AG09309 (cell line): ENCODE results near the gene ECM2.

Experiments used
- DNase-seq: peaks from one replicate; pipeline ENCODE4 v3.0.0-alpha.2; 2010; ENCODE audit warnings: low read depth
- H3K4me3 ChIP-seq: 2 replicates; pipeline ENCODE4 v1.5.1; 2011; ENCODE audit warnings: mild to moderate bottlenecking, low read depth, low read length, moderate library complexity; ENCODE audit not compliant: control insufficient read depth
- TF ChIP-seq, protein P1 (sequence below): IDR thresholded peaks from 2 replicates; pipeline ENCODE4 v1.5.1; 2011; ENCODE audit warnings: mild to moderate bottlenecking, low read depth, low read length, inconsistent platforms; ENCODE audit not compliant: insufficient read depth, control insufficient read depth; ENCODE audit errors: missing control alignments

The ECM2 gene

GRCh38 chr9:92562461-92562967 is 26.7 kb upstream of the ECM2 start:
- TF ChIP-seq, protein P1, sequence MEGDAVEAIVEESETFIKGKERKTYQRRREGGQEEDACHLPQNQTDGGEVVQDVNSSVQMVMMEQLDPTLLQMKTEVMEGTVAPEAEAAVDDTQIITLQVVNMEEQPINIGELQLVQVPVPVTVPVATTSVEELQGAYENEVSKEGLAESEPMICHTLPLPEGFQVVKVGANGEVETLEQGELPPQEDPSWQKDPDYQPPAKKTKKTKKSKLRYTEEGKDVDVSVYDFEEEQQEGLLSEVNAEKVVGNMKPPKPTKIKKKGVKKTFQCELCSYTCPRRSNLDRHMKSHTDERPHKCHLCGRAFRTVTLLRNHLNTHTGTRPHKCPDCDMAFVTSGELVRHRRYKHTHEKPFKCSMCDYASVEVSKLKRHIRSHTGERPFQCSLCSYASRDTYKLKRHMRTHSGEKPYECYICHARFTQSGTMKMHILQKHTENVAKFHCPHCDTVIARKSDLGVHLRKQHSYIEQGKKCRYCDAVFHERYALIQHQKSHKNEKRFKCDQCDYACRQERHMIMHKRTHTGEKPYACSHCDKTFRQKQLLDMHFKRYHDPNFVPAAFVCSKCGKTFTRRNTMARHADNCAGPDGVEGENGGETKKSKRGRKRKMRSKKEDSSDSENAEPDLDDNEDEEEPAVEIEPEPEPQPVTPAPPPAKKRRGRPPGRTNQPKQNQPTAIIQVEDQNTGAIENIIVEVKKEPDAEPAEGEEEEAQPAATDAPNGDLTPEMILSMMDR: no peak
- peak; percentile 63 for DNase-seq
- no peak overlapping the region for H3K4me3 ChIP-seq

DNA sequence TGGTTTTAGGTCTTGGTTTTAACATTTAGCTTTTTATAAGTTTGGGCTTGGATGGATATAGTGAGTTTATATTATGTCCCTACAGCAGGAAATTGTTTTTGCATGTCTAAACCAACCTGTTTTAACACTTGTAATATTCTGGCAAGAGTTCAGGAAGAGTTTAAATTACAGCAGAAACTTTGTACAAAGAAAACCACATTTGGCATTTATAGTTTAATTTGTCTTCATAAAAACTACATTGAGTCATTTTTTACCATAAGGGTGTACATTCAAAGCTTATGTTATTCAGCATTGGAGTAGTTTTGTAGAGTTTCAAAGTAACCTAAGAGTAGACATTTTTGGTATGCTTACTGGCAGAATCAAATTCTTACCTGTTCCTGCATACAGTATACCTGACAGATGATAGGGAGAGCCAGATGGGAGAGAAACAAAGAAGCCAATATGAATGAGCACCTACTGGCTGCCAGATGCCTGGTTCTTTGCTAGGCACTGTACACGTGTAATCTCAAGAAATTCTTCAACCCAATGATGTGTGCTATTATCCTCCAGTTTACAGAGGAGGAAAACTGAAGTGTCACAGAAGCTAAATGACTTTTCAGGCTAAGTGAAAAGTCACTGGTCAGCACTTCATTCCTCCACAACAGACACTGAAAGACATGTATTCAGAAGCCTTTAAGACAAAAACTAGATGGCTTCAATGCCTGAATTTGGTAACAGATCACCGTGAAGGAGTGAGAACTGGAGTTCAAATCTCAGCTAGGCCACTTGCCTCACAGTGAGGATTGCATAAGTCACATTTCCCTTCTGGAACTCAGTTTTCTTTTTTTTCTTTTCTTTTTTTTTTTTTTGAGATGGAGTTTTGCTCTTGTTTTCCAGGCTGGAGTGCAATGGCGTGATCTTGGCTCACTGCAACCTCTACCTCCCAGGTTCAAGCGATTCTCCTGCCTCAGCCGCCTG is 25.9 kb upstream of the ECM2 start:
- H3K4me3 ChIP-seq: no peak overlapping the region
- DNase-seq: peak; percentile 59
- TF ChIP-seq, protein P1: no peak

- no peak for DNase-seq
- TF ChIP-seq, protein P1: no peak
- no peak overlapping the region for H3K4me3 ChIP-seq
Observed at GRCh38 chr9:92558612-92559374, 23.0 kb upstream of the ECM2 start.

- TF ChIP-seq, protein P1: no peak
- DNase-seq: no peak
- H3K4me3 ChIP-seq: no peak overlapping the region
Observed at GRCh38 chr9:92550765-92551164, 15.0 kb upstream of the ECM2 start.

- DNase-seq: no peak
- TF ChIP-seq, protein P1: no peak
- no peak overlapping the region for H3K4me3 ChIP-seq
Observed at GRCh38 chr9:92547356-92547755, 11.6 kb upstream of the ECM2 start.

DNA sequence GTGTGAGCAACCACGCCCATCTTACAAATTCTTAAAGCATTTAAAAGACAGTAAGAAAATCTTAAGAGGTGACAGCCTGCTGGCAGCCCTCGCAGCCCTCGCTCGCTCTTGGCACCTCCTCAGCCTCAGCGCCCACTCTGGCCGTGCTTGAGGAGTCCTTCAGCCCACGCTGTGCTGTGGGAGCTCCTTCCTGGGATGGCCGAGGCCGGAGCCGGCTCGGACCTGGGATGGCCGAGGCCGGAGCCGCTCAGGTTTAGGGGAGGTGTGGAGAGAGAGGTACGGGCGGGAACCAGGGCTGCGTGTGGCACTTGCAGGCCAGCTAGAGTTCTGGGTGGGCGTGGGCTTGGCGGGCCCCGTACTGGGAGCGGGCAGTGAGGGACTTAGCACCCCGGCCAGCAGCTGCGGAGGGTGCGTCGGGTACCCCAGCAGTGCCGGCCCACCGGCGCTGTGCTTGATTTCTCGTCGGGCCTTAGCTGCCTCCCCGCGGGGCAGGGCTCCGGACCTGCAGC is 9.3 kb upstream of the ECM2 start:
- DNase-seq: no peak
- no peak overlapping the region for H3K4me3 ChIP-seq
- TF ChIP-seq, protein P1: no peak
